IMR-90 (cell line): ENCODE measurements around the gene NANOS3. TPM values are rescaled to one million over a fixed set of nuclear protein-coding genes. Genes with fewer than 3 reads are reported as not detected.
"Not testable (repeated sequence)": the region's sequence is repeated elsewhere in the genome, so short reads cannot be mapped to it uniquely, and the experiment has no call there.

Experiments used
- ATAC-seq: fragments of 200-7000 bp; cut with Tn5 transposase; 2 replicates; pipeline ENCODE4 v1.9.1; 2020; ENCODE audit warnings: low read depth, mild to moderate bottlenecking, moderate library complexity
- BruUV-seq: library from RNA; stranded (reverse); fragments of 400-500 nt; replicated peaks from 2 replicates; lab custom pipeline; 2021; lab: Mats Ljungman, UMichigan
- CTCF ChIA-PET: fragments of 300-600 bp; formaldehyde crosslinking; extraction: SDS; loops from one replicate; lab custom pipeline; 2021; ENCODE audit warnings: antibody characterized with exemption; lab: Yijun Ruan, JAX
- POLR2A ChIA-PET: fragments of 300-600 bp; sonication (Branson Sonifier 250); formaldehyde crosslinking; loops from one replicate; lab custom pipeline; 2022; ENCODE audit warnings: antibody characterized with exemption; ENCODE audit not compliant: unreplicated experiment; lab: Charles Lee
- DNase-seq: peaks from one replicate; pipeline ENCODE4 v3.0.0; 2013
- H2AFZ ChIP-seq: replicated peaks from 2 replicates; pipeline ENCODE3; 2013; ENCODE audit warnings: low read length, mild to moderate bottlenecking; ENCODE audit not compliant: poor library complexity
- H2AK5ac ChIP-seq: 2 replicates; pipeline ENCODE4 v1.6.1; 2013; ENCODE audit warnings: low read depth, low read length, inconsistent platforms
- H2AK9ac ChIP-seq: replicated peaks from 2 replicates; pipeline ENCODE3; 2013; ENCODE audit warnings: mild to moderate bottlenecking, low read depth, low read length, moderate library complexity; ENCODE audit not compliant: poor library complexity
- H2BK120ac ChIP-seq: 2 replicates; pipeline ENCODE4 v1.6.1; 2013; ENCODE audit warnings: low read depth, low read length, inconsistent platforms
- H2BK15ac ChIP-seq: 3 replicates; pipeline ENCODE4 v1.6.1; 2013; ENCODE audit warnings: low read depth, low read length, inconsistent platforms
- H2BK20ac ChIP-seq: 2 replicates; pipeline ENCODE4 v1.6.1; 2013; ENCODE audit warnings: low read depth, mild to moderate bottlenecking, inconsistent platforms, low read length, moderate library complexity
- H2BK5ac ChIP-seq: 2 replicates; pipeline ENCODE4 v1.6.1; 2013; ENCODE audit warnings: mild to moderate bottlenecking, low read depth, low read length, inconsistent platforms; ENCODE audit not compliant: poor library complexity, severe bottlenecking
- H3K14ac ChIP-seq: replicated peaks from 2 replicates; pipeline ENCODE4 v1.6.1; 2013; ENCODE audit warnings: low read depth, low read length, inconsistent platforms
- H3K18ac ChIP-seq: 2 replicates; pipeline ENCODE4 v1.6.1; 2013; ENCODE audit warnings: low read depth, low read length, control low read depth
- H3K23ac ChIP-seq: 2 replicates; pipeline ENCODE4 v1.6.1; 2013; ENCODE audit warnings: low read depth, low read length, inconsistent platforms
- H3K27ac ChIP-seq: 2 replicates; pipeline ENCODE4 v1.5.1; 2013; ENCODE audit warnings: mild to moderate bottlenecking, control low read depth, low read length; ENCODE audit not compliant: insufficient read depth
- H3K27me3 ChIP-seq: 2 replicates; pipeline ENCODE4 v1.6.1; 2013; ENCODE audit warnings: low read length; ENCODE audit not compliant: control insufficient read depth, insufficient read depth
- H3K36me3 ChIP-seq: 2 replicates; pipeline ENCODE4 v1.6.1; 2013; ENCODE audit warnings: low read length, mixed read lengths; ENCODE audit not compliant: control insufficient read depth, insufficient read depth
- H3K4ac ChIP-seq: 2 replicates; pipeline ENCODE4 v1.6.1; 2013; ENCODE audit warnings: low read depth, low read length, inconsistent platforms
- H3K4me1 ChIP-seq: 2 replicates; pipeline ENCODE4 v1.6.1; 2013; ENCODE audit warnings: low read length, mixed read lengths; ENCODE audit not compliant: control insufficient read depth, insufficient read depth
- H3K4me2 ChIP-seq: 2 replicates; pipeline ENCODE4 v1.6.1; 2013; ENCODE audit warnings: low read depth, mild to moderate bottlenecking, control low read depth, low read length, moderate library complexity
- H3K4me3 ChIP-seq: 2 replicates; pipeline ENCODE4 v1.5.1; 2013; ENCODE audit warnings: low read depth, mild to moderate bottlenecking, control low read depth, low read length, moderate library complexity; ENCODE audit not compliant: insufficient read depth
- H3K56ac ChIP-seq: 2 replicates; pipeline ENCODE4 v1.6.1; 2013; ENCODE audit warnings: low read length, inconsistent platforms; ENCODE audit not compliant: insufficient read depth; ENCODE audit errors: extremely low read depth
- H3K79me1 ChIP-seq, 2 experiments: 2 replicates each; pipeline ENCODE4 v1.6.1; 2013; ENCODE audit warnings: low read length in 2 of 2, inconsistent platforms in 1 of 2, low read depth in 1 of 2
- H3K9ac ChIP-seq: 2 replicates; pipeline ENCODE4 v1.6.1; 2013; ENCODE audit warnings: low read depth, low read length, control low read depth
- H3K9me1 ChIP-seq: 2 replicates; pipeline ENCODE4 v1.6.1; 2013; ENCODE audit warnings: low read length, inconsistent platforms; ENCODE audit not compliant: insufficient read depth
- H3K9me3 ChIP-seq: 2 replicates; pipeline ENCODE4 v1.6.1; 2013; ENCODE audit warnings: low read length; ENCODE audit not compliant: control insufficient read depth, insufficient read depth
- H4K20me1 ChIP-seq: 2 replicates; pipeline ENCODE4 v1.6.1; 2013; ENCODE audit warnings: low read length, inconsistent platforms; ENCODE audit not compliant: insufficient read depth
- H4K5ac ChIP-seq: 2 replicates; pipeline ENCODE4 v1.6.1; 2013; ENCODE audit warnings: mild to moderate bottlenecking, low read depth, low read length, control low read depth
- H4K8ac ChIP-seq, 2 experiments: 2 replicates each; pipeline ENCODE4 v1.6.1; 2013; ENCODE audit warnings: low read depth in 2 of 2, low read length in 2 of 2, control low read depth in 1 of 2, inconsistent platforms in 1 of 2
- H4K91ac ChIP-seq: 2 replicates; pipeline ENCODE4 v1.6.1; 2013; ENCODE audit warnings: low read depth, low read length, inconsistent platforms; ENCODE audit not compliant: insufficient read depth
- WGBS, 2 experiments: methylation state at CpG; one replicate each; pipeline versions ENCODE4 v1.1.5 to v1.1.7; 2013; ENCODE audit warnings: missing lambda C conversion rate in 2 of 2; ENCODE audit not compliant: insufficient read length in 1 of 2; ENCODE audit errors: extremely low coverage in 2 of 2; 5-methylcytosine and 5-hydroxymethylcytosine counted together
- dilution Hi-C: fragments of 300-500 bp; cut with HindIII; formaldehyde crosslinking; loops from one replicate; pipeline ENCODE4 v1.14.3; 2018; ENCODE audit warnings: low sequenced_read_pairs; ENCODE audit not compliant: unreplicated experiment
- in situ Hi-C: fragments of 300-500 bp; cut with MboI; formaldehyde crosslinking; loops from 3 replicates; pipeline ENCODE4 v1.14.3; 2019; ENCODE audit warnings: low sequenced_read_pairs, inconsistent platforms, mixed read lengths
- intact Hi-C: fragments of 100-400 bp; cut with micrococcal nuclease; formaldehyde crosslinking; loops from 2 replicates; pipeline ENCODE4 v1.10.0; 2022
- polyA plus RNA-seq, 3 experiments: library from polyadenylated mRNA; depleted of rRNA; stranded (reverse); fragments of >200 nt; gene quantifications; 2 replicates each; pipeline ENCODE4 v1.2.3, GENCODE V29; 2012; ENCODE audit warnings: low replicate concordance in 1 of 3
- total RNA-seq: library from RNA; depleted of rRNA; stranded (reverse); fragments of >200 nt; gene quantifications from 2 replicates; pipeline ENCODE4 v1.2.3, GENCODE V29; 2012

Gene NANOS3
- total and polyA plus RNA-seq, 2 of the 4 experiments (the other 2 are of a cell fraction): 0.63 TPM; not detected in 1

DNA sequence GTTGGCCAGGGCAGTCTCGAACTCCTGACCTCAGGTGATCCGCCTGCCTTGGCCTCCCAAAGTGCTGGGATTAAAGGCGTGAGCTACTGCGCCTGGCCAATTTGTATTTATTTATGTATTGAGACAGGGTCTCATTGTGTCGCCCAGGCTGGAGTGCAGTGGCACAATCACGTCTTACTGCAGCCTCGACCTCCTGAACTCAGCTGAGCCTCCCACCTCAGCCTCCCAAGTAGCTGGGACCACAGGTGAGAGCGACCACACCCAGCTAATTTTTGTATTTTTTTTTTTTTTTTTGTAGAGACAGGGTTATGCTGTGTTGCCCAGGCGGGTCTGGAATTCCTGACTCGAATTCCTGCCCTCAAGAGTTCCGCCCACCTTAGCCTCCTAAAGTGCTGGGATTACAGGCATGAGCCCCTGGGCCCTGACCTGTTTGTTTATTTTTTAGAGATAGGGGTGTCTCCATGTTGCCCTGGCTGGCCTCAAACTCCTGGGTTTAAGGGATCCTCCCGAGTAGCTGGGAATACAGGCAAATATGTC, 24.7 kb upstream of the NANOS3 start:
- dilution Hi-C loops, intact Hi-C loops: not testable (repeated sequence)
- CTCF ChIA-PET: interaction anchor here (0.6 to 1.7 kb wide), 2 partner anchors 10 to 68 kb away, joined by 3 to 9 read pairs; no protein-coding TSS in a partner anchor

More for the DNA sequence above, 24.7 kb upstream of the NANOS3 start:
- H3K23ac ChIP-seq: 0 out of 2 replicates have a peak overlapping the region, but pooled peaks have one; percentile 52
- peak overlapping the region; percentile 99 for H2BK120ac ChIP-seq
- in situ Hi-C loops: loop anchor here (25.0 kb wide), 1 partner anchor 565 kb away; no protein-coding TSS in a partner anchor
- TSS peak; percentile 75 for BruUV-seq
- peak overlapping the region; percentile 98 for H2AK5ac ChIP-seq
- DNase-seq, ATAC-seq, H2AFZ ChIP-seq, H3K36me3 ChIP-seq, H3K9ac ChIP-seq, H3K9me3 ChIP-seq, H4K20me1 ChIP-seq, H3K4me3 ChIP-seq, H3K27me3 ChIP-seq, H3K4me2 ChIP-seq: not testable (repeated sequence)
- peak overlapping the region; percentile 97 to 100 for H4K8ac ChIP-seq
- H3K18ac ChIP-seq: peak overlapping the region; percentile 68
- peak overlapping the region; percentile 99; the same call in 2 of the 3 replicates for H2BK15ac ChIP-seq
- H2BK5ac ChIP-seq: peak overlapping the region; percentile 99
- H3K79me1 ChIP-seq: peaks cover 11 to 46% of the 10 kb centered on the region in 2 experiments
- H2BK20ac ChIP-seq: peak overlapping the region; percentile 79
- H4K5ac ChIP-seq: peak overlapping the region; percentile 59
- peaks cover 18% of the 10 kb centered on the region for H3K9me1 ChIP-seq
- H3K27ac ChIP-seq: peak overlapping the region; percentile 98
- peak overlapping the region; percentile 93 for H4K91ac ChIP-seq
- peaks cover 25% of the 10 kb centered on the region for H3K4me1 ChIP-seq
- peak overlapping the region; percentile 46 for H3K56ac ChIP-seq
- H2AK9ac ChIP-seq: peak overlapping the region; percentile 52
- POLR2A ChIA-PET: interaction anchor here (0.5 to 2.1 kb wide), 2 partner anchors 11 to 13 kb away, joined by 9 to 10 read pairs; no protein-coding TSS in a partner anchor
- H3K4ac ChIP-seq: peak overlapping the region; percentile 85
- WGBS, 2 experiments: 60% methylated on average over 2 of the region's 12 CpGs; no CpG with 5 or more reads in 1 of the 2 experiments
- H3K14ac ChIP-seq: peak overlapping the region; percentile 71
